RWPE2 (cell line): ENCODE results near the gene RPL18A.

Source experiments
- ATAC-seq: fragments of 200-7000 bp; cut with Tn5 transposase; 3 replicates; pipeline ENCODE4 v1.9.1; 2021; ENCODE audit warnings: low read depth
- DNase-seq: peaks from one replicate; pipeline ENCODE4 v3.0.0-alpha.2; 2020; ENCODE audit warnings: low spot score
- H3K27ac ChIP-seq: fragments of 450-650 bp; 2 replicates; pipeline ENCODE4 v1.5.1; 2017; ENCODE audit warnings: mild to moderate bottlenecking; ENCODE audit not compliant: poor library complexity, severe bottlenecking
- H3K27me3 ChIP-seq: fragments of 250-450 bp; sonication (Bioruptor Pico); 2 replicates; pipeline ENCODE4 v1.5.1; 2021; ENCODE audit warnings: mild to moderate bottlenecking, moderate library complexity; ENCODE audit not compliant: insufficient read depth, poor library complexity, severe bottlenecking
- H3K36me3 ChIP-seq: fragments of 250-450 bp; sonication (Bioruptor Pico); 2 replicates; pipeline ENCODE4 v1.5.1; 2020; ENCODE audit warnings: low read depth, mild to moderate bottlenecking, moderate library complexity
- H3K4me1 ChIP-seq: fragments of 250-450 bp; sonication (Bioruptor Pico); 2 replicates; pipeline ENCODE4 v1.5.1; 2021; ENCODE audit warnings: mild to moderate bottlenecking, moderate library complexity; ENCODE audit not compliant: insufficient read depth, poor library complexity, severe bottlenecking
- H3K4me3 ChIP-seq: fragments of 250-450 bp; sonication (Bioruptor Pico); 2 replicates; pipeline ENCODE4 v1.5.1; 2021; ENCODE audit warnings: mild to moderate bottlenecking, moderate library complexity; ENCODE audit not compliant: severe bottlenecking
- H3K9me3 ChIP-seq: fragments of 250-450 bp; sonication (Bioruptor Pico); 2 replicates; pipeline ENCODE4 v1.5.1; 2021; ENCODE audit warnings: mild to moderate bottlenecking, moderate library complexity; ENCODE audit not compliant: severe bottlenecking
- TF ChIP-seq, protein P1 (sequence below): fragments of 450-650 bp; IDR thresholded peaks from one replicate; pipeline ENCODE4 v1.5.1; 2017; ENCODE audit warnings: mild to moderate bottlenecking, moderate library complexity; ENCODE audit not compliant: poor library complexity, severe bottlenecking

RPL18A gene

DNA sequence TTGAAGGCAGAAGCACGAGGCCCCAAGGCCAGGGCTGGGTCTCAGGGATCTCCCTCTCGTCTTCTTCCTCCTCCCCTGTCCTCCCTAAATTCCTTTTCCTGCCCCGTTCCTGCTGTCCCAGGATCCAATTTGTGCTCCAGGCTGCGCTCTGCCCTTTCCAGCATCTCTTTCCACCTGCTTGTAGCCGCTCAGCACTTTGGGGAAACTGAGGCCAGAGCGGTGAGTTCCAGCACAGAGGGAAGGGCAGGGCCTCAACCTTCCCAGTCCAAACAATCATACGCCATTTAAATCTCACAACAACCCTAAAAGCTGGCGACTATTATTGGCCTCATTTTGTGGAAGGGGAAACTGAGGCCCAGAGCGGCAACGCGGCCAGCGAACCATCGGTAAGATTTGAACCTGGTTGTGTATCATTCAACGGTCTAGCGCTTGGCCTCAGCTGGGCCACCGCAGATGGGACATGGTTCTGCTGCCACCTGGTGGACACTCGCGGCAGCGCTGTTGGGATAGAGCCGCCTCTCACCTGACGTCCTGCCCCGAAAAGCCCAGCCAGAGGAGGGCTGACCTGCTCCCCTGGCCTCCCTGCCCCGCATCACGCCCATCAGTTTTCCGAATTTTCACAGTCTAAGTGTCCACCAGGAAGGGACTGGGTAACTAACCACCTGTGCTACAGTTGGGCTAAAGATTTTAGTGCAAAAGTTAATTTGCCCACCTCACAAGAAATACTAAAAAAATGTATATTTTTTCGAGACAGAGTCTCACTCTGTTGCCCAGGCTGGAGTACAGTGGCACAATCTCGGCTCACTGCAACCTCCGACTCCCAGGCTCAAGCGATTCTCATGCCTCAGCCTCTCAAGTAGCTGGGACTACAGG, 4.2 kb upstream of the RPL18A start:
- peak; percentile 56 for ATAC-seq
- Histone ChIP-seq H3K4me3 (no peak overlapping the region), H3K36me3 (peaks cover 5% of the 10 kb centered on the region), H3K4me1 (peaks cover 4% of the 10 kb centered on the region), H3K27ac (no peak overlapping the region), H3K9me3 (no peaks in the 10 kb centered on the region), H3K27me3 (no peaks in the 10 kb centered on the region)
- DNase-seq = no peak
- TF ChIP-seq, protein P1, sequence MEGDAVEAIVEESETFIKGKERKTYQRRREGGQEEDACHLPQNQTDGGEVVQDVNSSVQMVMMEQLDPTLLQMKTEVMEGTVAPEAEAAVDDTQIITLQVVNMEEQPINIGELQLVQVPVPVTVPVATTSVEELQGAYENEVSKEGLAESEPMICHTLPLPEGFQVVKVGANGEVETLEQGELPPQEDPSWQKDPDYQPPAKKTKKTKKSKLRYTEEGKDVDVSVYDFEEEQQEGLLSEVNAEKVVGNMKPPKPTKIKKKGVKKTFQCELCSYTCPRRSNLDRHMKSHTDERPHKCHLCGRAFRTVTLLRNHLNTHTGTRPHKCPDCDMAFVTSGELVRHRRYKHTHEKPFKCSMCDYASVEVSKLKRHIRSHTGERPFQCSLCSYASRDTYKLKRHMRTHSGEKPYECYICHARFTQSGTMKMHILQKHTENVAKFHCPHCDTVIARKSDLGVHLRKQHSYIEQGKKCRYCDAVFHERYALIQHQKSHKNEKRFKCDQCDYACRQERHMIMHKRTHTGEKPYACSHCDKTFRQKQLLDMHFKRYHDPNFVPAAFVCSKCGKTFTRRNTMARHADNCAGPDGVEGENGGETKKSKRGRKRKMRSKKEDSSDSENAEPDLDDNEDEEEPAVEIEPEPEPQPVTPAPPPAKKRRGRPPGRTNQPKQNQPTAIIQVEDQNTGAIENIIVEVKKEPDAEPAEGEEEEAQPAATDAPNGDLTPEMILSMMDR = peak; percentile 95

DNA sequence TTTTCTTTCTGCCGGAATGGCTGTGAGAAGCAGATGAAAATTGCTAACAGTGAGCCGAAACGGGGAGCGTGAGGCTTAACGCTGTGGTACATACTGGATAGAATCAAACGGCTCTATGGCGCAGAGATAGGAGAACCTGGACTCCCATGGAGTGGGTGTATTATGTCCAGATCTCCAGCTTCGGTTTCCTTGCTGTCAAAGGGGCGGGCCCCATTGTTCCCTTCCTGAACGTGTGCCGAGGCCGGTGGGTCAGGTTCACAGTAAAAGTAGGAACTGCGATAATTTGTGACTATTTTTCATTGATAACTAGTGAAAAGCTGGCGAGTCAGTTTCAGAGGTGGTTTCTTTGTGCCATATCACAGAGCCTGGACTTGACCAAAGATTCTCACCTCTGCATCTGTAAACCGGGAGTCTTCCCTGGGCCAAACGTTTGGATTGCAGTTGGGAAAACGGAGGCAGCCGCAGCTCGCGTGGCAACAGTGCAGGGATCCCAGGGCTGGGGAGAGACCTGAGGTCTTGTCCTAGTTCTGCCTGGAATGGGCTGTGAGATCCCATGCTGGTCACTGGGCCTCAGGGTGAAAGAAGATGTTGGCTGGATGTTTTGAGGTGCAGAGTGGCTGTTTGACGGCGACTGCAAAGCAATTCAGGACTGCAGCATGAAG, 752 bp downstream of the RPL18A start:
- Histone ChIP-seq H3K9me3 (no peaks in the 10 kb centered on the region), H3K27me3 (no peaks in the 10 kb centered on the region), H3K36me3 (peaks cover 49% of the 10 kb centered on the region), H3K27ac (peak overlapping the region; percentile 74), H3K4me3 (peak overlapping the region; percentile 76), H3K4me1 (peaks cover 14% of the 10 kb centered on the region)
- no peak for DNase-seq
- TF ChIP-seq, protein P1 = no peak
- no peak for ATAC-seq

DNA sequence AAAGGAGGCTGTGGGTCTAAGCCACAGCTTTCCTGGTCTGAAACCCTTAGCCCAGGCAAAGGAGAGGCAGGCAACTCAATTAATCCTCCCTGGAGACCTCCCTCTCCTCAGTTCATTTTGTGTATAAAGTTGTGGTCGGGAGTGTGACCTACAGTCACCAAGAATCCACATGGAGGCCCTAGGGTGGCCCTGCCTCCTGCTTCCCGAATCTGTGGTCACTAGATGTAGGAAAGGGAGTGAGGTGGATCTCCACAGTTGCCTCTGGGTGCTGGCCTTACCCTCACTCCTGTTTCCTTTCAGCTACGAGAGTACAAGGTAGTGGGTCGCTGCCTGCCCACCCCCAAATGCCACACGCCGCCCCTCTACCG, 1.3 kb downstream of the RPL18A start:
- H3K27me3 ChIP-seq = no peaks in the 10 kb centered on the region
- no peaks in the 10 kb centered on the region for H3K9me3 ChIP-seq
- H3K36me3 ChIP-seq = peaks cover 49% of the 10 kb centered on the region
- ATAC-seq (no peak), DNase-seq (no peak)
- H3K4me1 ChIP-seq = peaks cover 18% of the 10 kb centered on the region
- H3K4me3 ChIP-seq = peak overlapping the region; percentile 76
- H3K27ac ChIP-seq = peak overlapping the region; percentile 74
- TF ChIP-seq, protein P1 = no peak

DNA sequence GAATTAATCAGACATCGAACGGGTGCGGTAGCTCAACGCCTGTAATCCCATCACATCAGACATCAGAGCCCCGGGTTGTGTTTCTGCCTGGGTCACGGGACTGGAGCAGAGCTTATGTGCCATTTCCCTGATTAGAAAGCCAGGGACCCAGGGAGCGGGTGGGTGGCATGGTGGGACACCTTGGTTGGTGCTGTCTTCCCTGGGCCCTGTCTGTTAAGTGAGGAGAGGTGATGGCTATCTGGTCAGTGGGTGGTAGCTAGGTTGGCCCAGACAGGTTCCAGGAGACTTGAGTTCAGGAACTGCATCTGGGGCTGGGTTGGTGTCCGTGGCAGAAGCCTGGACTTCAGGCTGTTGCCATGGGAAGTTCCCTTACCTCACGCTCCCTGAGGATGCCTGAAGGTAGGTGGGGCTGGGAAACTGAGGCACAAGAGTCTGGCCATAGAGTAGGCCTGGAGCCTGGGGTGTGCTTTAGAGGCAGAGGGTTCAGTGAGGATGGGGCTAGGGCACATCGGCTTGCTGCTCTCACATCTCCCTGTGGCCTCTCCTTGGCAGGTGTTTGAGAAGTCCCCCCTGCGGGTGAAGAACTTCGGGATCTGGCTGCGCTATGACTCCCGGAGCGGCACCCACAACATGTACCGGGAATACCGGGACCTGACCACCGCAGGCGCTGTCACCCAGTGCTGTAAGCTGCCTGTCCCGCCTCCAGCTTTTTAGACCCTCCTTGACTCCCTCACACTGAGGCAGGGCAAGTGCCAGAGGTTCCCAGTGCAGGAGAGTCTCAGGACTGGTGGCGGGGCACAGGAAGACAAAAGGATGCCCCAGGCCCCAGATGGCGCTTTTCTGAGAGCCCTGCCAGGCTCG, 2.1 kb downstream of the RPL18A start:
- Histone ChIP-seq H3K4me1 (peaks cover 18% of the 10 kb centered on the region), H3K4me3 (peak overlapping the region; percentile 76), H3K27ac (peak overlapping the region; percentile 74), H3K9me3 (no peaks in the 10 kb centered on the region), H3K27me3 (no peaks in the 10 kb centered on the region), H3K36me3 (peaks cover 49% of the 10 kb centered on the region)
- TF ChIP-seq, protein P1 = no peak
- DNase-seq (peak; percentile 34), ATAC-seq (no peak)
